ENCODE measurements around the gene DMKN. TPM values are rescaled to one million over a fixed set of nuclear protein-coding genes. Genes with fewer than 3 reads are reported as not detected.

The DMKN gene, protein sequence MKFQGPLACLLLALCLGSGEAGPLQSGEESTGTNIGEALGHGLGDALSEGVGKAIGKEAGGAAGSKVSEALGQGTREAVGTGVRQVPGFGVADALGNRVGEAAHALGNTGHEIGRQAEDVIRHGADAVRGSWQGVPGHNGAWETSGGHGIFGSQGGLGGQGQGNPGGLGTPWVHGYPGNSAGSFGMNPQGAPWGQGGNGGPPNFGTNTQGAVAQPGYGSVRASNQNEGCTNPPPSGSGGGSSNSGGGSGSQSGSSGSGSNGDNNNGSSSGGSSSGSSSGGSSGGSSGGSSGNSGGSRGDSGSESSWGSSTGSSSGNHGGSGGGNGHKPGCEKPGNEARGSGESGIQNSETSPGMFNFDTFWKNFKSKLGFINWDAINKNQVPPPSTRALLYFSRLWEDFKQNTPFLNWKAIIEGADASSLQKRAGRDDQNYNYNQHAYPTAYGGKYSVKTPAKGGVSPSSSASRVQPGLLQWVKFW
- not detected in 2 replicates for total RNA-seq

DNA sequence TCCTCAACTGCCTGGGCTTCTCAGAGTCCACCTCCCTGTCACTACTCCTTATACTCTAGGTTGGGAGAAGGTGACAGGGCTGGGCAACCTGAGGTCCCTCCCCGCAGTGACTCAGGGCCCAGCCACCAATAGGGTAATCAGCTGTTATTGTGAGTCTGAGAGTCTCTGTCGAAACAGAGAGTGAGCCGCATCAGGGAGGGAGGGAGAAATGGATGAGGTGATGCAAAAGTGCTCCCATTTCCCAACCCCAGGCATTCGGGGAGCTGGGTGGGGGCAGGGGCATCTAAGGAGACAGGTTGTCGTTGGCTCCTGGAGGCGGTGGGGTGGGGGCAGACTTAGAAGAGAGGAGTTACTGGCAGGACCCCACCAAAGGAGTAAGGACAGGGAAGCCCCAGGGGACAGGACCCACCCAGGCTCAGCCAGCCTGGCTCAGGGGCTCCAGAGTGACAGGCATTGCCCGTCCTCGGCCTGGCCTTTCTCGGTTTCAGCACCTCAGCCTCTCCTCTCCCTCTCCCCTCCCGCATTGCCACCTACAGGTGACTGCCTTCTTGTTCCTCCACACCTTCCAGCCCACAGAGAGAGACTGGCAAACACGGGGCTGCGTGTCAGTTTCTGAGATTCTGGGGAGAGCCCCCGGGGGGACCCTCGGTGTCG lies at the start of gene DMKN:
Gene DMKN, minus strand, starts transcription at position 22 of the 654 bp plus-strand sequence. CDS start 174 bp downstream, outside the sequence.

DNA sequence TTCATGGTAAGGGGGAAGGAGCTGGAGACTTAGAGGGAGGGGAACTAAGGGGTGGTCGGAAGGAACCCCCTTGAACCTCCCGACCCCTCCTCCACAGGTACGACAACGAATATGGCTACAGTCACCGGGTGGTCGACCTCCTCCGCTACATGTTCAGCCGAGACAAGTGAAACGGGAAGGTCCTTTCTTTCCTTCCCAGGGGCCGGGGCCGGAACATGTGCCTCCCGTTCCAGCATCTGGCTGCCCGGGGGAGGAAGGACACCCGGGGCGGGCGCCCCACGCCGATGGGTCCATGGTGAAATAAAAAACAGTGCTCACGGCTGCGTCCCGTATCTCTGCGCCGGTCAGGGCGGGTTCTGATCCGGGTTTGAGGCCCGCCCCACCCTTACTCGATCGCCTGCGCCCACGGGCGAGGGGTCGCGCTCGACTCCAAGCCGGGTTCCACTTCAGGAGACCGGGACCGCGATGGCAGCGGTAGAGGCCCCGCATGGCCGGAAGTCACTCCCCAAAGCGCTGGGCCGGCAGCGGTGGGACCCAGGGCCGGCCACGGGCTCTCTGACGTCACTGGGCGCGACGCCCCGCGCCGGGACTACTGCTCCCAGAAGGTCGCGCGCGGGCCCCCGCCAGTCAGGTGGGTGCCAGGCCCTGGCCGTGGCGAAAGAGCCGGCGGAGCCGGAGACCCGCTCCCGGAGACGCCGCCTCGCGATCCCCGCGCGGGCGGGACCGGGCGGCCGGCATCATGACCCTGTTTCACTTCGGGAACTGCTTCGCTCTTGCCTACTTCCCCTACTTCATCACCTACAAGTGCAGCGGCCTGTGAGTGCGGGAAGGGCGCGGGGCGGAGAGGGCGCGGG lies 31.8 kb upstream of the DMKN start, which contains the start of gene TMEM147:
Gene TMEM147, plus strand, starts transcription at position 626 of the 854 bp plus-strand sequence. Its CDS starts 114 bp downstream, at position 740.

DNA sequence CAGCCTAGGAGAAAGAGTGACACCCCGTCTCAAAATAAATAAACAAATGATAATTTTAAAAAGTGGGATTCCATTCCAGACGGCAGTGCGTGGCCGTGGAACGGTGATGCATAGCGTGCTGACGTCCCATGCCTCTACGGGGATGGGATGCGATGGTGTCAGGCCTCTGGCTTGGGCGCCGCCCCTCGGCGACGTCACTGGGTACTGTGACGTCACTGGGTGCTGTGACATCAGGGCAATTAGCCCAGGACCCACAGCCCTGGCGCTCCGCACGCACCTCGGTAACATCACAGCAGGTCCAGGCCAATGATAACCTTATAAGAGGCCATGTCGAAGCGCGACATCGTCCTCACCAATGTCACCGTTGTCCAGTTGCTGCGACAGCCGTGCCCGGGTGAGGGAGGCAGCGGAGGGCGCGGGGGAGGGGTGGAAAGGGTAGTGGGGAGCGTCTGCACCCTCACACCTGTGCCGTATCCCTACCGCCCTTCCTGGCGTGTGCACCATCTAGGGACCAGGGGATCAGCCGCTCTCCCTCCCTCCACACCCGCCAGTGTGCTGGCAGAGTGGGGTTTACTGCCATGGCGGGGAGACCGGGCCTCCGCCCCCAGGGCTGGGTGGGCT lies 19.9 kb upstream of the DMKN start, which contains the start of gene GAPDHS:
Gene GAPDHS, plus strand, starts transcription at position 256 of the 621 bp plus-strand sequence. Its CDS starts 72 bp downstream, at position 328.

DNA sequence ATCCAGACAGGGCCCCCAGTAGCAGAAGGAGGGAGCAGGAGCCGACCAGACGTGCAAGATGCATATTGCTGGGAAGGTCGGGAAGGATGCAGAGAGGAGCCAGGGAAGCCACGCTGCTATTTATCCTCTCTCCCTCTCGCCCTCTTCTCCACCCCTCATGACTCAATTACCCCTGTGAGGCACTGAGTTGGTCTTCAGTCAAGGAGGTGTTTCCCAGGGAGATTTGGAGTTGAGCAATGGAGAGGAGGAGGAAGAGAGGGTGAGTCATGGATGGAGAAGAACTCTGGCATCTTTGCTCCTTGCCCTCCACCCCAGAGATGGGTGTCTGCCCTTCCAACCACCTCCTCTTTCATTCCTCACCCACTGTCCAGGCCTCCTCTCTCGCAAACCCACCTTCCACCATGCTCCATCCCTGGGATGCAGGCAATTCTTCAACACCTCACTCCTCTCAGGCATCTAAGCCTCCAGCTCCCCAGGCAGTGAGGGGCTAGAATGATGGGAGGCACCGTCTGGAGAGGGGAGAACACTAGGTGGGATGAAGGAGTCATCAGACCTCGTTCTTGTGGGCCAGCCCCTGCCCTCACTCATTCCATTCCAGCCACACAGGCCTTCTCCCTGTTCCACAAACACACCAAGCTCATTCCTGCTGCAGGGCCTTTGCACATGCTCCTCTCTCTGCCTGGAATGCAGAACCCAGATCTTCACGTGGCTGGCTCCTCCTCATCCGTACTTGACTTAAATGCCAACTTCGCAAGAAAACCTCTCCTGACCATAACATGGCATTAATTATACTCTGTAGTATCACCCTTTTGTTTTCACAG lies 15.0 kb upstream of the DMKN start, which contains the start of gene SBSN:
Gene SBSN, minus strand, starts transcription at position 94 of the 821 bp plus-strand sequence. Its CDS starts 30 bp downstream, at position 64.

DNA sequence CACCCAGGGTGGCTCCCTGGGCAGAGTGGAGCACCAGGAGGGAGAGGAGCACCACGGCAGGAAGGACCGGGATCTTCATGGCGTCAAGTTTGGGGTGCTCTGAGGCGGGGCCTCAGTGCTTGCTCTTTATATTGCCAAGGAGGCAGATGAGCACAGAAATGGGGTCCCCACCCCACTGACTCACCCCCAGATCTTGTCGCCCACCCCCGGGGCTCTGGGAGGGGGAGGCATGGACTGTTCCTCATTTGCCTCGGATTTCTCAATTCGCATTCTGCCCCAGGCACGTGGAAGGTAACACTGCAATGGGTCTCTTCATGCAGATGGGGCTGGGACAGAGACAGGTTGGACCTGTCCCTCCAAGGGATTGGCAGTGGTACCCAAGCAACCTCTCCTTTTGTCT lies 23.1 kb downstream of the DMKN start, which contains the start of gene KRTDAP:
Gene KRTDAP, minus strand, starts transcription at position 101 of the 400 bp plus-strand sequence. Its CDS starts 22 bp downstream, at position 79.

DNA sequence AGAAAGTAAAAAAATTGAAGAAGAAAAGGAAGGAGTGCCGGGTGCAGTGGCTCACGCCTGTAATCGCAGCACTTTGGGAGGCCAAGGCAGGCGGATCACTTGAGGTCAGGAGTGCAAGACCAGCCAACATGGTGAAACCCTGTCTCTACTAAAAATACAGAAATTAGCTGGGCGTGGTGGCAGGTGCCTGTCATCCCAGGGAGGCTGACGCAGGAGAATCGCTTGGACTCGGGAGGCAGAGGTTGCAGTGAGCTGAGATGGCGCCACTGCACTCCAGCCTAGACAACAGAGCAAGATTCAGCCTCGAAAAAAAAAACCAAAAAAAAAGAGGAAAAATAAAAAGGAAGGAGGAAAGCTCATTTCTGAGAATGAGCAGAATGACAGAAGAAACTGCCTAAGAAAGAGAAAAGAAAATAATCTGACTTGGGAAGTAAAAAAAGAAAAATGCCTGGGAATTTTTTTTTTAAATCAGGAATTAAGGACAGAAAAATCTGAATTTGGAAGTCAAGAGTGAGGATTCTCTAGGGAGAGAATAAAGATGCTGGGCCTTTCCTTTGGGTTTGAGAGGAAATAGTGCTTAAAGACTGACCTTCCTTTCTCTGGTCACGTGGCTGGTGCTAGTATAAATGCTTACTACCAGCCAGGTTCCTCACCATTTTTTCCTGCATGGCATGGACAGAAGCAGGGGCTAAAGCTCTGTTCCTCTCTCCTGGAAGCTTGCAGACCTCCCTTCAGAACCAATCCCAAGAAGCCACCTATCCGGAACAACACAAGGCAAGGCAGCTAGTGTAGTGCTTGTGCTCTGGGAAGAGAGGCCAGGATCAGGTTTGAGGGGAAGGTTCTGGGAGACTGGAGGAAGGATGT lies 65.6 kb downstream of the DMKN start, which contains the start of gene FFAR2:
Gene FFAR2, plus strand, starts transcription at position 652 of the 864 bp plus-strand sequence. CDS start 1,458 bp downstream, outside the sequence.

Other genes starting within 250 kb of the DMKN start
- 55.1 and 55.2 TPM in 2 replicates for gene USF2, start 244.7 kb downstream of the DMKN start, total RNA-seq
- under 0.01 TPM in 1 of 2 replicates, not detected in the other for gene HAMP, start 231.1 kb downstream of the DMKN start, total RNA-seq
- gene MAG, start 221.5 kb downstream of the DMKN start, total RNA-seq, result not detected in 2 replicates
- 0.19 TPM in 1 of 2 replicates, not detected in the other for gene CD22, start 184.5 kb downstream of the DMKN start, total RNA-seq
- gene FFAR1, start 165.7 kb downstream of the DMKN start, total RNA-seq, result not detected in 2 replicates
- not detected in 2 replicates for gene FFAR3, start 155.2 kb downstream of the DMKN start, total RNA-seq
- not detected in 2 replicates for gene GPR42, start 142.6 kb downstream of the DMKN start, total RNA-seq
- gene FFAR2, start 65.4 kb downstream of the DMKN start, total RNA-seq, result not detected in 2 replicates
- gene KRTDAP, start 23.2 kb downstream of the DMKN start, total RNA-seq, result not detected in 2 replicates
- not detected in 2 replicates for gene SBSN, start 14.7 kb upstream of the DMKN start, total RNA-seq
- not detected in 2 replicates for gene GAPDHS, start 19.8 kb upstream of the DMKN start, total RNA-seq
- gene TMEM147, start 32.0 kb upstream of the DMKN start, total RNA-seq, result 58.0 and 58.8 TPM in 2 replicates
- gene ATP4A, start 50.0 kb upstream of the DMKN start, total RNA-seq, result not detected in 2 replicates
- gene PMIS2, start 72.5 kb upstream of the DMKN start, total RNA-seq, result not detected in 2 replicates
- gene HAUS5, start 99.1 kb upstream of the DMKN start, total RNA-seq, result 8.5 and 9.1 TPM in 2 replicates
- 49.6 and 56.5 TPM in 2 replicates for gene RBM42, start 115.4 kb upstream of the DMKN start, total RNA-seq
- 0.29 and 0.65 TPM in 2 replicates for gene ETV2, start 128.1 kb upstream of the DMKN start, total RNA-seq
- 214 and 293 TPM in 2 replicates for gene COX6B1, start 134.7 kb upstream of the DMKN start, total RNA-seq
- not detected in 2 replicates for gene UPK1A, start 152.9 kb upstream of the DMKN start, total RNA-seq
- gene ZBTB32, start 190.9 kb upstream of the DMKN start, total RNA-seq, result not detected in 2 replicates
- gene KMT2B, start 204.4 kb upstream of the DMKN start, total RNA-seq, result 8.5 and 9.4 TPM in 2 replicates
- 0.76 and 0.98 TPM in 2 replicates for gene IGFLR1, start 228.8 kb upstream of the DMKN start, total RNA-seq
- 2.3 and 2.8 TPM in 2 replicates for gene U2AF1L4, start 231.8 kb upstream of the DMKN start, total RNA-seq
- 14.8 and 15.7 TPM in 2 replicates for gene PSENEN, start 232.0 kb upstream of the DMKN start, total RNA-seq
- 12.1 and 16.7 TPM in 2 replicates for gene LIN37, start 234.9 kb upstream of the DMKN start, total RNA-seq
- gene HSPB6, start 243.4 kb upstream of the DMKN start, total RNA-seq, result 0.38 and 0.65 TPM in 2 replicates
- gene PROSER3, start 244.5 kb upstream of the DMKN start, total RNA-seq, result 7.2 and 7.3 TPM in 2 replicates